Measurements from ENCODE around the gene MRO. TPM values are rescaled to one million over a fixed set of nuclear protein-coding genes. Genes with fewer than 3 reads are reported as not detected.

The MRO gene
- total RNA-seq, 1 experiment from 2014 or later: 0.84 TPM

GRCh38 chr18:50786864-50787263 is 33.0 kb downstream of the MRO start (continued):
- TF ChIP-seq CEBPB (IDR thresholded peaks at IDR 0.05; ENCODE audit: low read depth) (no peak), TCF7L2 (IDR thresholded peaks at IDR 0.05; ENCODE audit: borderline replicate concordance, extremely low read depth, insufficient read depth, insufficient read length) (no peak), ZFX (IDR thresholded peaks at IDR 0.05) (no peak), REST (IDR thresholded peaks at IDR 0.05; ENCODE audit: low read depth) (no peak), EZH2phosphoT487 (IDR thresholded peaks at IDR 0.05; ENCODE audit: borderline replicate concordance) (no peak), ZNF274 (IDR thresholded peaks at IDR 0.05; ENCODE audit: low read depth, low read length) (no peak), POLR2A (IDR thresholded peaks at IDR 0.05; ENCODE audit: borderline replicate concordance, extremely low read depth, insufficient read depth, insufficient read length) (no peak), POLR2AphosphoS5 (IDR thresholded peaks at IDR 0.05; ENCODE audit: low read depth, low read length) (no peak), SRF (IDR thresholded peaks at IDR 0.05; ENCODE audit: low read depth) (no peak)
- TF ChIP-seq, protein P1, sequence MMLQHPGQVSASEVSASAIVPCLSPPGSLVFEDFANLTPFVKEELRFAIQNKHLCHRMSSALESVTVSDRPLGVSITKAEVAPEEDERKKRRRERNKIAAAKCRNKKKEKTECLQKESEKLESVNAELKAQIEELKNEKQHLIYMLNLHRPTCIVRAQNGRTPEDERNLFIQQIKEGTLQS (IDR thresholded peaks at IDR 0.05): no peak

DNA sequence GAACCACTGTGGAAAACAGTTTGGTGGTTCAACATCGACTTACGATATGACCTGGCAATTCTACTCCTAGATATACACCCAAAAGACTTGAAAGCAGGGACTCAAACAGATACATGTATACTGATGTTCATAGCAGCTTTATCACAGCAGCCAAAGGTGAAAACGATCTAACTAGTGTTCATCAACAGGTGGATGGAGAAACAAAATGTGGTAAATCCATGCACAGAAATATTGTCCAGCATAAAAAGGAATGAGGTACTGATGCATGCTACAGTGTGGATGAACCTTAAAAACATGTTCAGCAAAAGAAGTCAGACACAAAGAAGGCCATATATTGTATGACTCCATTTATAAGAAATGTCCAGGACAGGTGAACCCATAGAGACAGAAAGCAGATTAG is 36.3 kb downstream of the MRO start:
- intact Hi-C loops (cut with micrococcal nuclease): no loop called here
- Histone ChIP-seq H3K27ac (ENCODE audit: low read depth, low read length) (no peak overlapping the region), H3K79me2 (ENCODE audit: insufficient read depth, low read length) (no peaks in the 10 kb centered on the region), H4K20me1 (ENCODE audit: insufficient read depth) (no peaks in the 10 kb centered on the region), H2AFZ (ENCODE audit: low read depth, low read length, poor library complexity, severe bottlenecking) (no peak overlapping the region), H3K4me1 (ENCODE audit: control insufficient read depth in 1 of 2, insufficient read depth in 2 of 2, low read length in 2 of 2) (no peaks in the 10 kb centered on the region), H3K27me3 (ENCODE audit: insufficient read depth, low read length) (peaks cover 8% of the 10 kb centered on the region; the same call in 1 of the 2 replicates), H3K4me3 (replicated peaks in 1 of 2; ENCODE audit: low read depth in 1 of 2, low read length in 2 of 2) (no peak overlapping the region), H3K9me2 (ENCODE audit: insufficient read depth) (no peaks in the 10 kb centered on the region), H3K9ac (ENCODE audit: low read length) (no peak overlapping the region), H3K4me2 (ENCODE audit: low read length) (no peak overlapping the region), H3K9me3 (ENCODE audit: control insufficient read depth in 1 of 2, insufficient read depth in 1 of 2, low read depth in 1 of 2, low read length in 2 of 2) (no peaks in the 10 kb centered on the region), H3K36me3 (ENCODE audit: control insufficient read depth in 1 of 2, insufficient read depth in 2 of 2, low read length in 2 of 2) (no peaks in the 10 kb centered on the region)
- ChIA-PET CTCF (no interaction called here), RAD21 (ENCODE audit: low non-redundant PET in 1 of 2, low total read pairs in 2 of 2, uncharacterized antibody in 2 of 2, unreplicated experiment in 2 of 2) (interaction anchor here in 1 of 2 experiments (0.7 kb wide), 1 partner anchor 36 kb away, joined by 3 read pairs; no protein-coding TSS in a partner anchor), POLR2A (no interaction called here)
- DNase-seq (ENCODE audit: low read depth, low spot score) (no peak), ATAC-seq (no peak)
- BruUV-seq (replicated peaks): no TSS peak
- TF ChIP-seq POLR2A (IDR thresholded peaks at IDR 0.05; ENCODE audit: borderline replicate concordance, extremely low read depth, insufficient read depth, insufficient read length) (no peak), JUND (IDR thresholded peaks at IDR 0.05) (no peak), SP1 (IDR thresholded peaks at IDR 0.05; ENCODE audit: low read depth) (no peak), SRF (IDR thresholded peaks at IDR 0.05; ENCODE audit: low read depth) (no peak), CEBPB (IDR thresholded peaks at IDR 0.05; ENCODE audit: low read depth) (no peak), ZNF274 (IDR thresholded peaks at IDR 0.05; ENCODE audit: low read depth, low read length) (no peak), ZFX (IDR thresholded peaks at IDR 0.05) (no peak), EZH2 (IDR thresholded peaks at IDR 0.05) (no peak), RAD21 (IDR thresholded peaks at IDR 0.05; ENCODE audit: low read depth) (no peak), TCF7L2 (IDR thresholded peaks at IDR 0.05; ENCODE audit: borderline replicate concordance, extremely low read depth, insufficient read depth, insufficient read length) (no peak), SIN3A (IDR thresholded peaks at IDR 0.05; ENCODE audit: low read depth) (no peak), CBX3 (IDR thresholded peaks at IDR 0.05; ENCODE audit: low read depth) (no peak)
- TF ChIP-seq, protein P2, sequence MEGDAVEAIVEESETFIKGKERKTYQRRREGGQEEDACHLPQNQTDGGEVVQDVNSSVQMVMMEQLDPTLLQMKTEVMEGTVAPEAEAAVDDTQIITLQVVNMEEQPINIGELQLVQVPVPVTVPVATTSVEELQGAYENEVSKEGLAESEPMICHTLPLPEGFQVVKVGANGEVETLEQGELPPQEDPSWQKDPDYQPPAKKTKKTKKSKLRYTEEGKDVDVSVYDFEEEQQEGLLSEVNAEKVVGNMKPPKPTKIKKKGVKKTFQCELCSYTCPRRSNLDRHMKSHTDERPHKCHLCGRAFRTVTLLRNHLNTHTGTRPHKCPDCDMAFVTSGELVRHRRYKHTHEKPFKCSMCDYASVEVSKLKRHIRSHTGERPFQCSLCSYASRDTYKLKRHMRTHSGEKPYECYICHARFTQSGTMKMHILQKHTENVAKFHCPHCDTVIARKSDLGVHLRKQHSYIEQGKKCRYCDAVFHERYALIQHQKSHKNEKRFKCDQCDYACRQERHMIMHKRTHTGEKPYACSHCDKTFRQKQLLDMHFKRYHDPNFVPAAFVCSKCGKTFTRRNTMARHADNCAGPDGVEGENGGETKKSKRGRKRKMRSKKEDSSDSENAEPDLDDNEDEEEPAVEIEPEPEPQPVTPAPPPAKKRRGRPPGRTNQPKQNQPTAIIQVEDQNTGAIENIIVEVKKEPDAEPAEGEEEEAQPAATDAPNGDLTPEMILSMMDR (IDR thresholded peaks at IDR 0.05 in 2 of 3, conservative IDR thresholded peaks at IDR 0.05 in 1 of 3; ENCODE audit: borderline replicate concordance in 1 of 3, insufficient read depth in 1 of 3, low read depth in 2 of 3, low read length in 2 of 3): no peak
- TF ChIP-seq, protein P1 (IDR thresholded peaks at IDR 0.05): no peak

Data from HCT116 (cell line).